Measurements from ENCODE around the gene CDKAL1. TPM values are rescaled to one million over a fixed set of nuclear protein-coding genes. Genes with fewer than 3 reads are reported as not detected.
A peak's percentile ranks its signal among the peaks of the same experiment; 100 is the strongest.

Gene CDKAL1
- total and polyA plus RNA-seq, 2 of the 13 experiments (the other 11 are each of a cell fraction or from before 2014, with no cell fraction given) = 9.5 to 27.7 TPM

DNA sequence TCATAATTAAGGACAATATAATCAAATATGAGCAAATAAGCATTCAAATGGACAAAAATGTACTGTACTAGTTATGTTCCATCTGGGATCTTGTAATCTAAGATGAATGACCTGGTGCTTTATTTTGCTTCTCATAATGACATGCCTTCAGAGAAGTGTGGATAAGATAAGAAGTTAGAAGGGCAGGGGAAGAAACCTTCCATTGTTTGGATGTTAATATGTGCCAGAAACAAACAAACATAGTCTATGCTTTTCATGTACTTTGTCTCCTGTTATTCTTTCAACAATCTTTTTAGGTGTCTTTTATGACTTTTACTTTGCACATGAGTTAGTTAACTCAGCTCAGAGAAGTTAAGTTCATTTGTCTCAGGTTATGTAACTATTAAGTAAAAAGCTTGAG, 547.8 kb downstream of the CDKAL1 start:
- intact Hi-C loops (cut with micrococcal nuclease; ENCODE audit: unreplicated experiment) (no loop called here), in situ Hi-C loops (cut with HindIII; ENCODE audit: extremely low pct_ligation_motif_present, low pct_unique_long_range_greater_than_20kb) (no loop called here)
- Histone ChIP-seq H4K20me1 (ENCODE audit: insufficient read depth, low read length) (no peaks in the 10 kb centered on the region), H3K27ac (ENCODE audit: extremely low read length, insufficient read depth, low read length) (no peak overlapping the region), H2AFZ (ENCODE audit: low read length) (no peak overlapping the region), H3K79me2 (ENCODE audit: insufficient read depth, low read length) (no peaks in the 10 kb centered on the region), H3K27me3 (ENCODE audit: control insufficient read depth in 1 of 2, insufficient read depth in 2 of 2, low read length in 2 of 2) (no peaks in the 10 kb centered on the region), H3K4me2 (ENCODE audit: low read depth, low read length) (no peak overlapping the region), H3K4me3 (replicated peaks in 1 of 3; ENCODE audit: insufficient read depth in 1 of 3, low read depth in 2 of 3, low read length in 3 of 3) (no peak overlapping the region), H3K36me3 (replicated peaks in 1 of 2; ENCODE audit: control insufficient read depth in 1 of 2, insufficient read depth in 2 of 2, low read length in 2 of 2) (peaks cover 0 to 1% of the 10 kb centered on the region in 2 experiments; a peak in 2 of 5 replicates), H3K4me1 (ENCODE audit: insufficient read depth, low read length) (peaks cover 12% of the 10 kb centered on the region), H3K9ac (ENCODE audit: insufficient read depth, low read depth, low read length) (no peak overlapping the region), H3K9me3 (ENCODE audit: low read length) (peaks cover 7% of the 10 kb centered on the region; the same call in 1 of the 2 replicates)
- ATAC-seq = no peak
- POLR2A ChIA-PET = no interaction called here
- TF ChIP-seq ZSCAN22 (CRISPR knock-in tag; IDR thresholded peaks at IDR 0.05) = no peak
- TF ChIP-seq ZNF274 (CRISPR knock-in tag; IDR thresholded peaks at IDR 0.05) = no peak
- TF ChIP-seq GATA4 (IDR thresholded peaks at IDR 0.05; ENCODE audit: borderline replicate concordance, low read depth) = peak; percentile 26; the same call in 1 of the 2 replicates
- TF ChIP-seq SOX13 (IDR thresholded peaks at IDR 0.05) = no peak
- TF ChIP-seq SOX13 (CRISPR knock-in tag; conservative IDR thresholded peaks at IDR 0.05 in 1 of 2, IDR thresholded peaks at IDR 0.05 in 1 of 2) = peak in 1 of 2 experiments; percentile 74; a peak in 2 of 4 replicates
- TF ChIP-seq, protein P1, sequence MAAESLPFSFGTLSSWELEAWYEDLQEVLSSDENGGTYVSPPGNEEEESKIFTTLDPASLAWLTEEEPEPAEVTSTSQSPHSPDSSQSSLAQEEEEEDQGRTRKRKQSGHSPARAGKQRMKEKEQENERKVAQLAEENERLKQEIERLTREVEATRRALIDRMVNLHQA (CRISPR knock-in tag; IDR thresholded peaks at IDR 0.05) = no peak
- TF ChIP-seq ZSCAN9 (CRISPR knock-in tag; IDR thresholded peaks at IDR 0.05; ENCODE audit: borderline replicate concordance) = 0 out of 2 replicates have a peak, but pooled peaks have one; percentile 29
- 0 out of 2 replicates have a peak, but pooled peaks have one; percentile 7 for TF ChIP-seq NCOA2 (CRISPR knock-in tag; IDR thresholded peaks at IDR 0.05)
- peak; percentile 59 for TF ChIP-seq SOX5 (CRISPR knock-in tag; IDR thresholded peaks at IDR 0.05; ENCODE audit: borderline replicate concordance)
- no peak for TF ChIP-seq SOX6 (IDR thresholded peaks at IDR 0.05)
- TF ChIP-seq SOX6 (CRISPR knock-in tag; IDR thresholded peaks at IDR 0.05) = peak; percentile 25; the same call in 1 of the 2 replicates
- TF ChIP-seq TGIF2 (CRISPR knock-in tag; IDR thresholded peaks at IDR 0.05) = no peak
- CTCF ChIA-PET (ENCODE audit: low intra/inter-chr PET ratio, low total read pairs) = no interaction called here
- peak; percentile 4 for DNase-seq (ENCODE audit: low spot score)
- no TSS peak for BruUV-seq (replicated peaks)
- FAIRE-seq = no peak
